ENCODE measurements around the gene EFEMP1. TPM values are rescaled to one million over a fixed set of nuclear protein-coding genes. Genes with fewer than 3 reads are reported as not detected.

The EFEMP1 gene
- total and polyA plus RNA-seq, 9 of the 15 experiments (the other 6 are each of a cell fraction or from before 2014, with no cell fraction given) = 0.05 to 6.2 (median 0.22) TPM

DNA sequence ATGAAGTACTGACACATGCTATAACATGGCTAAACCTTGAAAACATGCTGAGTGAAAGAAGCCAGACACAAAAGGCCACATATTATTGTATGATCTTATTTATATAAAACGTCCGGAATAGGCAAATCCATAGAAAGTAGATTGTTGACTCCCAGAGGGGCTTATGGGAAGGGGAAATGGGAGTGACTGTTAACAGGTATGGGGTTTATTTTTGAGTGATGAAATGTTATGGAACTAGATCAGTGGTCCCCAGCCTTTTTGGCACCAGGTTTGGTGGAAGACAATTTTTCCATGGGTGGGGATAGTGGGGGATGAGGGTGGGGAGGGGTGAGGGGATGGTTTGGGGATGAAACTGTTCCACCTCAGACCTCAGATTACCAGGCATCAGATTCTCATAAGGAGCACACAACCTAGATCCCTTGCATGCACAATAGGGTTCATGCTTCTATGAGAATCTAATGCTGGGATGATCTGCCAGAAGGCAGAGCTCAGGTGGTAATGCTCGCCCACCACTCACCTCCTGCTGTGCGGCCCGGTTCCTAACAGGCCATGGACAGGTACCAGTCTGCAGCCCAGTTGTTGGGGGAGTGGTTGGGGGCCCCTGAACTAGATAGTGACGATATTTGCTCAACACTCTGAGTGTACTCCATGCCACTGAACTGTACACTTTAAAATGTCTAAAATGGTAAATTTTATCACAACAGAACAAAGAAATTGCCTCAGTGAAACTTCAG is 59.1 kb downstream of the EFEMP1 start:
- Histone ChIP-seq H3K27me3 (ENCODE audit: control insufficient read depth in 2 of 2, insufficient read depth in 2 of 2, low read length in 2 of 2) (no peaks in the 10 kb centered on the region), H3K9ac (ENCODE audit: insufficient read depth in 1 of 2, low read depth in 2 of 2, low read length in 2 of 2) (no peak overlapping the region), H3K4me1 (replicated peaks in 1 of 2; ENCODE audit: control insufficient read depth in 2 of 2, insufficient read depth in 2 of 2, low read length in 2 of 2) (no peaks in the 10 kb centered on the region; a peak in 1 of 5 replicates), H3K36me3 (ENCODE audit: control insufficient read depth, insufficient read depth, low read length) (no peaks in the 10 kb centered on the region), H2AFZ (ENCODE audit: low read depth, low read length) (no peak overlapping the region), H3K4me3 (no peak overlapping the region), H3K27ac (ENCODE audit: extremely low read depth, low read depth, low read length) (no peak overlapping the region), H3K79me2 (ENCODE audit: control insufficient read depth, insufficient read depth, low read length) (no peaks in the 10 kb centered on the region), H3K9me1 (ENCODE audit: control insufficient read depth, insufficient read depth, low read length) (no peaks in the 10 kb centered on the region), H3K4me2 (ENCODE audit: insufficient read depth, low read length) (no peak overlapping the region), H3K9me3 (replicated peaks; ENCODE audit: control insufficient read depth, insufficient read depth, low read depth, low read length) (no peaks in the 10 kb centered on the region), H4K20me1 (replicated peaks; ENCODE audit: control insufficient read depth, insufficient read depth, low read length) (no peaks in the 10 kb centered on the region)
- DNase-seq (ENCODE audit: extremely low read depth in 1 of 4, low spot score in 3 of 4) (no peak), ATAC-seq (no peak), FAIRE-seq (no peak)
- WGBS (ENCODE audit: insufficient coverage, low coverage, missing lambda C conversion rate) = 1% methylated on average over 6 of the region's 6 CpGs
- TF ChIP-seq NFIX (CRISPR knock-in tag; IDR thresholded peaks at IDR 0.05; ENCODE audit: low read depth) (no peak), PCBP1 (IDR thresholded peaks at IDR 0.05; ENCODE audit: low read depth, low read length, poor library complexity, severe bottlenecking) (no peak), KHSRP (IDR thresholded peaks at IDR 0.05) (no peak)
- in situ Hi-C loops (cut with MboI) (no loop called here), intact Hi-C loops (cut with micrococcal nuclease) (no loop called here)
- BruUV-seq (replicated peaks) = no TSS peak
- ChIA-PET CTCF (ENCODE audit: low intra/inter-chr PET ratio) (no interaction called here), POLR2A (no interaction called here)

- no peaks in the 10 kb centered on the region; a peak in 1 of 5 replicates for H3K4me1 ChIP-seq (replicated peaks in 1 of 2; ENCODE audit: control insufficient read depth in 2 of 2, insufficient read depth in 2 of 2, low read length in 2 of 2)
- H3K36me3 ChIP-seq (ENCODE audit: control insufficient read depth, insufficient read depth, low read length) = no peaks in the 10 kb centered on the region
- no peaks in the 10 kb centered on the region for H3K9me3 ChIP-seq (replicated peaks; ENCODE audit: control insufficient read depth, insufficient read depth, low read depth, low read length)
- WGBS (ENCODE audit: insufficient coverage, low coverage, missing lambda C conversion rate) = 3% methylated on average over 7 of the region's 7 CpGs
- H3K4me2 ChIP-seq (ENCODE audit: insufficient read depth, low read length) = no peak overlapping the region
- CTCF ChIA-PET (ENCODE audit: low intra/inter-chr PET ratio) = no interaction called here
- in situ Hi-C loops (cut with MboI) (no loop called here), intact Hi-C loops (cut with micrococcal nuclease) (no loop called here)
- no TSS peak for BruUV-seq (replicated peaks)
- peak in 1 of 4 experiments; percentile 15 for DNase-seq (ENCODE audit: extremely low read depth in 1 of 4, low spot score in 3 of 4)
- no peaks in the 10 kb centered on the region for H3K9me1 ChIP-seq (ENCODE audit: control insufficient read depth, insufficient read depth, low read length)
- POLR2A ChIA-PET = interaction anchor here (1.1 kb wide), 1 partner anchor 15 kb away, joined by 3 read pairs; no protein-coding TSS in a partner anchor
- ATAC-seq = peak; percentile 39
- no peaks in the 10 kb centered on the region for H3K79me2 ChIP-seq (ENCODE audit: control insufficient read depth, insufficient read depth, low read length)
- no peak overlapping the region for H2AFZ ChIP-seq (ENCODE audit: low read depth, low read length)
- H4K20me1 ChIP-seq (replicated peaks; ENCODE audit: control insufficient read depth, insufficient read depth, low read length) = no peaks in the 10 kb centered on the region
- no peak overlapping the region for H3K4me3 ChIP-seq
- H3K27me3 ChIP-seq (ENCODE audit: control insufficient read depth in 2 of 2, insufficient read depth in 2 of 2, low read length in 2 of 2) = no peaks in the 10 kb centered on the region
- no peak for FAIRE-seq
- no peak overlapping the region for H3K27ac ChIP-seq (ENCODE audit: extremely low read depth, low read depth, low read length)
- no peak overlapping the region for H3K9ac ChIP-seq (ENCODE audit: insufficient read depth in 1 of 2, low read depth in 2 of 2, low read length in 2 of 2)
- peak; percentile 51; the same call in 1 of the 2 replicates for TF ChIP-seq MAFF (IDR thresholded peaks at IDR 0.05; ENCODE audit: low read length)
- TF ChIP-seq THAP12 (CRISPR knock-in tag; IDR thresholded peaks at IDR 0.05) = no peak
- peak; percentile 41; the same call in 1 of the 2 replicates for TF ChIP-seq DPF2 (IDR thresholded peaks at IDR 0.05)
- no peak for TF ChIP-seq ZNF174 (CRISPR knock-in tag; IDR thresholded peaks at IDR 0.05)
- no peak for TF ChIP-seq ETV6 (IDR thresholded peaks at IDR 0.05; ENCODE audit: borderline replicate concordance in 1 of 2, low read depth in 2 of 2, low read length in 1 of 2)
- no peak for TF ChIP-seq ETV6 (CRISPR knock-in tag; IDR thresholded peaks at IDR 0.05; ENCODE audit: borderline replicate concordance)
- peak; percentile 84 for TF ChIP-seq NFE2 (IDR thresholded peaks at IDR 0.05; ENCODE audit: low read depth)
- no peak for TF ChIP-seq PCBP1 (IDR thresholded peaks at IDR 0.05; ENCODE audit: low read depth, low read length, poor library complexity, severe bottlenecking)
- no peak for TF ChIP-seq MIER1 (IDR thresholded peaks at IDR 0.05; ENCODE audit: low read depth)
- no peak for TF ChIP-seq CREM (IDR thresholded peaks at IDR 0.05; ENCODE audit: low read depth)
- peak; percentile 98 for TF ChIP-seq BACH1 (tag; IDR thresholded peaks at IDR 0.05)
- TF ChIP-seq RNF2 (IDR thresholded peaks at IDR 0.05) = no peak
These were observed 60.8 kb downstream of the EFEMP1 start for GRCh38 chr2:55862673-55863390.

Measured in K562 (cell line).